HepG2 (cell line): Measurements from ENCODE around the gene AGRP. TPM values are rescaled to one million over a fixed set of nuclear protein-coding genes. Genes with fewer than 3 reads are reported as not detected.
A peak's percentile ranks its signal among the peaks of the same experiment; 100 is the strongest.

Source experiments
- ATAC-seq: fragments of 200-7000 bp; cut with Tn5 transposase; 3 replicates; pipeline ENCODE4 v1.9.1; 2020; ENCODE audit warnings: mild to moderate bottlenecking, moderate library complexity
- BruUV-seq: library from RNA; stranded (reverse); fragments of 400-500 nt; replicated peaks from 2 replicates; lab custom pipeline; 2021; lab: Mats Ljungman, UMichigan
- CTCF ChIA-PET: fragments of 300-600 bp; formaldehyde crosslinking; extraction: SDS; loops from one replicate; lab custom pipeline; 2021; ENCODE audit warnings: low total read pairs, inconsistent platforms, low intra/inter-chr PET ratio; lab: Yijun Ruan, JAX
- POLR2A ChIA-PET: fragments of 350-600 bp; sonication (Branson Sonifier 250); formaldehyde crosslinking; loops from one replicate; lab custom pipeline; 2020; ENCODE audit warnings: antibody characterized with exemption, inconsistent platforms; lab: Yijun Ruan, JAX
- DNase-seq: peaks from one replicate; pipeline ENCODE4 v3.0.0-alpha.2; 2015; ENCODE audit warnings: low spot score
- FAIRE-seq: peaks from 3 replicates; lab custom pipeline; 2011; peaks lifted over from hg19 to GRCh38; lab: Jason Lieb, UNC
- H2AFZ ChIP-seq: one replicate; pipeline ENCODE4 v1.6.1; 2011; ENCODE audit warnings: low read length, inconsistent platforms
- H3K27ac ChIP-seq: fragments of 300-600 bp; 3 replicates; pipeline ENCODE4 v1.8.0; 2011; ENCODE audit warnings: mixed run types, mild to moderate bottlenecking, mixed read lengths, low read length, inconsistent platforms; ENCODE audit not compliant: insufficient read depth; ENCODE audit errors: extremely low read length
- H3K27me3 ChIP-seq, 2 experiments: fragments of 200-600 bp in 1 of 2; 2 replicates in 1 of 2; 3 replicates in 1 of 2; pipeline versions ENCODE4 v1.6.0 to v1.8.0; 2011; ENCODE audit warnings: low read length in 2 of 2, mild to moderate bottlenecking in 2 of 2, moderate library complexity in 2 of 2, inconsistent platforms in 1 of 2; ENCODE audit not compliant: insufficient read depth in 2 of 2, control insufficient read depth in 1 of 2
- H3K36me3 ChIP-seq, 2 experiments: fragments of 200-600 bp in 1 of 2; replicated peaks in 1 of 2; 2 replicates in 1 of 2; 3 replicates in 1 of 2; pipeline versions ENCODE4 v1.5.1 to v1.8.0; 2011; ENCODE audit warnings: low read length in 2 of 2, inconsistent platforms in 1 of 2; ENCODE audit not compliant: insufficient read depth in 2 of 2, control insufficient read depth in 1 of 2
- H3K4me1 ChIP-seq: 2 replicates; pipeline ENCODE4 v1.5.1; 2012; ENCODE audit warnings: low read length, inconsistent platforms; ENCODE audit not compliant: insufficient read depth
- H3K4me2 ChIP-seq: 2 replicates; pipeline ENCODE4 v1.6.0; 2011; ENCODE audit warnings: low read depth, low read length, inconsistent platforms
- H3K4me3 ChIP-seq, 3 experiments: fragments of 200-600 bp in 1 of 3; sonication (generic), shearing (Covaris generic) in 1 of 3; replicated peaks in 1 of 3; 2 replicates each; pipeline ENCODE4 v1.5.1; 2011 to 2016; ENCODE audit warnings: low read length in 3 of 3, inconsistent platforms in 2 of 3, low read depth in 2 of 3, mild to moderate bottlenecking in 2 of 3, control low read depth in 1 of 3, mixed read lengths in 1 of 3; ENCODE audit not compliant: insufficient read depth in 1 of 3
- H3K79me2 ChIP-seq: one replicate; pipeline ENCODE4 v1.6.1; 2011; ENCODE audit warnings: low read length, inconsistent platforms; ENCODE audit not compliant: insufficient read depth
- H3K9ac ChIP-seq: 2 replicates; pipeline ENCODE4 v1.6.0; 2011; ENCODE audit warnings: mild to moderate bottlenecking, low read depth, low read length, inconsistent platforms; ENCODE audit not compliant: insufficient read depth
- H3K9me3 ChIP-seq: 2 replicates; pipeline ENCODE4 v1.5.1; 2012; ENCODE audit warnings: mild to moderate bottlenecking, low read length
- H4K20me1 ChIP-seq: 2 replicates; pipeline ENCODE4 v1.6.0; 2011; ENCODE audit warnings: inconsistent platforms, mild to moderate bottlenecking, low read length, moderate library complexity; ENCODE audit not compliant: insufficient read depth
- CCDC6 ChIP-seq: sonication (generic); formaldehyde crosslinking; IDR thresholded peaks from 2 replicates; pipeline ENCODE4 v1.8.1; 2022; ENCODE audit warnings: mild to moderate bottlenecking, missing genetic modification reagents, moderate library complexity
- ELF3 ChIP-seq: IDR thresholded peaks from 2 replicates; pipeline ENCODE4 v1.6.1; 2016; ENCODE audit warnings: missing genetic modification reagents, missing compliant biosample characterization
- GATAD2A ChIP-seq: IDR thresholded peaks from 2 replicates; pipeline ENCODE4 v1.6.1; 2016
- IKZF5 ChIP-seq: IDR thresholded peaks from 2 replicates; pipeline ENCODE4 v1.6.1; 2018; ENCODE audit warnings: missing genetic modification reagents, mild to moderate bottlenecking, missing compliant biosample characterization
- MAFF ChIP-seq: IDR thresholded peaks from 2 replicates; pipeline ENCODE4 v1.6.1; 2011; ENCODE audit warnings: low read depth, low read length, improper control_type of control experiment
- MTERF4 ChIP-seq: sonication (generic); formaldehyde crosslinking; IDR thresholded peaks from 2 replicates; pipeline ENCODE4 v1.8.0; 2023; ENCODE audit warnings: mild to moderate bottlenecking, missing genetic modification reagents
- NAIF1 ChIP-seq: sonication (generic); formaldehyde crosslinking; IDR thresholded peaks from 2 replicates; pipeline ENCODE4 v1.5.0; 2020; ENCODE audit warnings: mild to moderate bottlenecking, missing genetic modification reagents, borderline replicate concordance
- SP140L ChIP-seq: sonication (generic); formaldehyde crosslinking; IDR thresholded peaks from 2 replicates; pipeline ENCODE4 v1.4.0; 2020; ENCODE audit warnings: missing genetic modification reagents, borderline replicate concordance
- THAP8 ChIP-seq: sonication (generic); formaldehyde crosslinking; IDR thresholded peaks from 2 replicates; pipeline ENCODE4 v1.5.1; 2020; ENCODE audit warnings: missing genetic modification reagents, mild to moderate bottlenecking, borderline replicate concordance
- ZBTB49 ChIP-seq: sonication (generic); formaldehyde crosslinking; IDR thresholded peaks from 2 replicates; pipeline ENCODE4 v1.4.0; 2020; ENCODE audit warnings: missing genetic modification reagents, borderline replicate concordance
- ZFP36L2 ChIP-seq: sonication (generic); formaldehyde crosslinking; IDR thresholded peaks from 2 replicates; pipeline ENCODE4 v1.4.0; 2020; ENCODE audit warnings: missing genetic modification reagents
- ZNF17 ChIP-seq: sonication (generic); formaldehyde crosslinking; IDR thresholded peaks from 2 replicates; pipeline ENCODE4 v1.5.0; 2020; ENCODE audit warnings: mild to moderate bottlenecking, missing genetic modification reagents
- ZNF724P ChIP-seq: sonication (generic); formaldehyde crosslinking; IDR thresholded peaks from 2 replicates; pipeline ENCODE4 v1.8.0; 2022; ENCODE audit warnings: missing genetic modification reagents, borderline replicate concordance
- ZNF75D ChIP-seq: sonication (generic); formaldehyde crosslinking; IDR thresholded peaks from 2 replicates; pipeline ENCODE4 v1.8.1; 2023; ENCODE audit warnings: missing genetic modification reagents, mild to moderate bottlenecking, borderline replicate concordance
- WGBS: methylation state at CpG from one replicate; pipeline ENCODE4 v1.1.6; 2017; ENCODE audit warnings: low lambda C conversion rate; 5-methylcytosine and 5-hydroxymethylcytosine counted together
- in situ Hi-C: cut with HindIII; loops from 2 replicates; pipeline ENCODE4 v1.10.0; 2017; ENCODE audit warnings: low pct_unique_long_range_greater_than_20kb; ENCODE audit not compliant: extremely low pct_ligation_motif_present
- intact Hi-C: fragments of 100-400 bp; cut with micrococcal nuclease; formaldehyde crosslinking; loops from one replicate; pipeline ENCODE4 v1.10.0; 2022; ENCODE audit not compliant: unreplicated experiment
- polyA plus RNA-seq, 8 experiments: library from polyadenylated mRNA; depleted of rRNA in 3 of 8; stranded (reverse) in 7 of 8; unstranded in 1 of 8; fragments of >200 nt; fragmentation: Illumina TruSeq in 4 of 8; extraction: Trizol in 4 of 8; gene quantifications; 2 replicates each; pipeline versions ENCODE4 v1.2.1 to v1.2.3, GENCODE V29; 2011 to 2016; ENCODE audit warnings: low read depth in 4 of 8, missing spikeins in 1 of 8, mixed read lengths in 1 of 8; ENCODE audit not compliant: insufficient read depth in 1 of 8
- total RNA-seq, 5 experiments: library from RNA; depleted of rRNA; stranded (reverse); fragments of >200 nt; fragmentation: Illumina TruSeq; extraction: Trizol; gene quantifications; 2 replicates each; pipeline ENCODE4 v1.2.3, GENCODE V29; 2016; ENCODE audit warnings: low read depth in 1 of 5

AGRP gene
- total and polyA plus RNA-seq, 2 of the 13 experiments (the other 11 are each of a cell fraction or from before 2014, with no cell fraction given) = not detected

- ChIA-PET POLR2A (no interaction called here), CTCF (no interaction called here)
- WGBS = 90% methylated on average over 2 of the region's 2 CpGs
- DNase-seq (no peak), ATAC-seq (no peak), FAIRE-seq (no peak)
- Histone ChIP-seq H3K27ac (no peak overlapping the region), H3K4me3 (no peak overlapping the region), H3K9me3 (no peaks in the 10 kb centered on the region), H3K9ac (no peak overlapping the region), H3K4me1 (peaks cover 27% of the 10 kb centered on the region), H2AFZ (no peak overlapping the region), H3K79me2 (peaks cover 8% of the 10 kb centered on the region), H4K20me1 (peaks cover 7% of the 10 kb centered on the region; the same call in 1 of the 2 replicates), H3K4me2 (no peak overlapping the region), H3K36me3 (peaks cover 4 to 13% of the 10 kb centered on the region in 2 experiments; a peak in 3 of 5 replicates), H3K27me3 (no peaks in the 10 kb centered on the region)
- intact Hi-C loops = no loop called here
- in situ Hi-C loops = no loop called here
- TF ChIP-seq ZBTB49 (CRISPR knock-in tag) (no peak), ZNF75D (0 out of 2 replicates have a peak, but pooled peaks have one; percentile 3)
- no TSS peak for BruUV-seq
Observed at GRCh38 chr16:67460961-67461360, 22.4 kb downstream of the AGRP start.

- no peak for FAIRE-seq
- intact Hi-C loops = no loop called here
- no peak overlapping the region for H3K9ac ChIP-seq
- peaks cover 22% of the 10 kb centered on the region for H3K4me1 ChIP-seq
- peaks cover under 1% of the 10 kb centered on the region; the same call in 1 of the 2 replicates for H4K20me1 ChIP-seq
- peaks cover 4 to 13% of the 10 kb centered on the region in 2 experiments; a peak in 3 of 5 replicates for H3K36me3 ChIP-seq
- ChIA-PET POLR2A (no interaction called here), CTCF (no interaction called here)
- no peak for DNase-seq
- H3K9me3 ChIP-seq = no peaks in the 10 kb centered on the region
- no TSS peak for BruUV-seq
- WGBS = 98% methylated on average over 5 of the region's 5 CpGs
- H3K79me2 ChIP-seq = peaks cover 3% of the 10 kb centered on the region
- H3K4me2 ChIP-seq = no peak overlapping the region
- H2AFZ ChIP-seq = no peak overlapping the region
- ATAC-seq = no peak
- in situ Hi-C loops = no loop called here
- H3K27ac ChIP-seq = no peak overlapping the region
- H3K27me3 ChIP-seq = no peaks in the 10 kb centered on the region
- H3K4me3 ChIP-seq = no peak overlapping the region
- TF ChIP-seq ZNF724P (CRISPR knock-in tag) (no peak), IKZF5 (no peak), SP140L (CRISPR knock-in tag) (no peak), MTERF4 (no peak), ZFP36L2 (CRISPR knock-in tag) (no peak), CCDC6 (CRISPR knock-in tag) (no peak), NAIF1 (CRISPR knock-in tag) (no peak), THAP8 (CRISPR knock-in tag) (no peak), ELF3 (no peak), ZNF17 (no peak), MAFF (no peak), GATAD2A (no peak)
Observed at GRCh38 chr16:67460168-67460567, 23.2 kb downstream of the AGRP start.
